ENCODE data around the gene PPM1J.
"Not testable (repeated sequence)": the region's sequence is repeated elsewhere in the genome, so short reads cannot be mapped to it uniquely, and the experiment has no call there.

Gene PPM1J, protein sequence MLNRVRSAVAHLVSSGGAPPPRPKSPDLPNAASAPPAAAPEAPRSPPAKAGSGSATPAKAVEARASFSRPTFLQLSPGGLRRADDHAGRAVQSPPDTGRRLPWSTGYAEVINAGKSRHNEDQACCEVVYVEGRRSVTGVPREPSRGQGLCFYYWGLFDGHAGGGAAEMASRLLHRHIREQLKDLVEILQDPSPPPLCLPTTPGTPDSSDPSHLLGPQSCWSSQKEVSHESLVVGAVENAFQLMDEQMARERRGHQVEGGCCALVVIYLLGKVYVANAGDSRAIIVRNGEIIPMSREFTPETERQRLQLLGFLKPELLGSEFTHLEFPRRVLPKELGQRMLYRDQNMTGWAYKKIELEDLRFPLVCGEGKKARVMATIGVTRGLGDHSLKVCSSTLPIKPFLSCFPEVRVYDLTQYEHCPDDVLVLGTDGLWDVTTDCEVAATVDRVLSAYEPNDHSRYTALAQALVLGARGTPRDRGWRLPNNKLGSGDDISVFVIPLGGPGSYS

DNA sequence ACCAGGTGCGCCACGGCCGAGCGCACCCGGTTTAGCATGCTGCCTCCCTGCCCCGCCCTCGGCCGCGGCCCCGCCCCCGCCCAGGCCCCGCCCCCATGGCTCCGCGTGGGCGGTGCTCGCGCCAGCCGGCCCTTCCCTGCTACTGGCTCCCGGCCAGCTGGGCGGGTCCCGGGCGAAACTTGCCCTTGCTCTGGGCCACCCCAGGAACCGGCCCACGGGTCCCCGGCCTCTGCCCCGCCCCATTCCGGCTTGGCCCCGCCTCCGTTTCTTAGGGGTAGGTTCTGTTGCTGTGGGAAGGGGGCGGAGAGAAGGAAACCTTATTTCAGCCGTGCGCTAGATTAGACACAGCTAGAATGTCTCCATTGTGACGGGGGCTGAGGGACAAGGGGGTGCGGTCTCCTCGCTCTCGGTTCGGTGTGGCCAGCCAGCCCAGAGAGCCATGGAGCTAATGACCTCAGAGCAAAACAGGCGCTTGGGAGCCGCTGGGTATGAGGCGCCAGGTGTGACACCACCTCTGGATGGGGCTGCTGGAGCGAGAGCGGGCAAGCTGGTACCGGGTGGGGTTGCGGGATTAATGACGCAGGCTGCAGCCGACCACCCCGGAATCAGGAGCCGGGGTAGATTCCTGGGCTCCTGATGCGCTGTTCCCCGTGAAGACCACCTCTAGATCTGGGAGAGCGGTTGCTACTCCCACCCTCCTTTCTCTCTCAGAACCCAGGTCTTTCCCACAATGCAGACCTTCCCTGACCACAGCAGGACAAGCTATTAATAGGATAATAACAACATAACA, at the start of gene PPM1J:
TSS of gene PPM1J (minus strand) at position 69 of the 790 bp plus-strand sequence. CDS start at position 38, 31 bp downstream.
- peak; percentile 67 to 75 for DNase-seq

GRCh38 chr1:112762541-112763500, 47.7 kb upstream of the PPM1J start:
- no peak for DNase-seq

- DNase-seq = no peak
These were observed 46.8 kb upstream of the PPM1J start for GRCh38 chr1:112761714-112762480.

- no peak for DNase-seq
These were observed 44.1 kb upstream of the PPM1J start for GRCh38 chr1:112759228-112759627.

GRCh38 chr1:112754116-112754628, 39.0 kb upstream of the PPM1J start:
- no peak for DNase-seq

DNA sequence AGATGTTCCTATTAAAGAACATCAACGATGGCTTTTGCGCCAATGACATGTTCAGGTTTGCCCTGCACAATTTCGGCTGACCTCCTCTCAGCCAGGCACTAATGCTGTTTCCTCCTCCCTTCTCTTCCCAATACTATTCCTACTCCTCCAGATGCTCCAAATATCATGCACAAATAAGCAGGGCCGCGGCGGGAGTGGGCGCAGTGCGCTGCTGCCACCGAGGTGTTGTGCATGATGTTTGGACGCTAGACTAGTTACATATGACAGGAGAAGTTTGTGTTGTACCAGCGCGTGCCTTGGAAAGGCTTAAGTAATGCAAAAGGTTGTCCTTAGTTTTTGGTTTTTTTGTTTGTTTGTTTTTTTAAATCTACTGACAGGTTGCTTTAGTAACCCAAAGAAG, 33.3 kb upstream of the PPM1J start:
- DNase-seq = no peak

GRCh38 chr1:112744009-112744578, 29.0 kb upstream of the PPM1J start:
- DNase-seq = no peak

DNA sequence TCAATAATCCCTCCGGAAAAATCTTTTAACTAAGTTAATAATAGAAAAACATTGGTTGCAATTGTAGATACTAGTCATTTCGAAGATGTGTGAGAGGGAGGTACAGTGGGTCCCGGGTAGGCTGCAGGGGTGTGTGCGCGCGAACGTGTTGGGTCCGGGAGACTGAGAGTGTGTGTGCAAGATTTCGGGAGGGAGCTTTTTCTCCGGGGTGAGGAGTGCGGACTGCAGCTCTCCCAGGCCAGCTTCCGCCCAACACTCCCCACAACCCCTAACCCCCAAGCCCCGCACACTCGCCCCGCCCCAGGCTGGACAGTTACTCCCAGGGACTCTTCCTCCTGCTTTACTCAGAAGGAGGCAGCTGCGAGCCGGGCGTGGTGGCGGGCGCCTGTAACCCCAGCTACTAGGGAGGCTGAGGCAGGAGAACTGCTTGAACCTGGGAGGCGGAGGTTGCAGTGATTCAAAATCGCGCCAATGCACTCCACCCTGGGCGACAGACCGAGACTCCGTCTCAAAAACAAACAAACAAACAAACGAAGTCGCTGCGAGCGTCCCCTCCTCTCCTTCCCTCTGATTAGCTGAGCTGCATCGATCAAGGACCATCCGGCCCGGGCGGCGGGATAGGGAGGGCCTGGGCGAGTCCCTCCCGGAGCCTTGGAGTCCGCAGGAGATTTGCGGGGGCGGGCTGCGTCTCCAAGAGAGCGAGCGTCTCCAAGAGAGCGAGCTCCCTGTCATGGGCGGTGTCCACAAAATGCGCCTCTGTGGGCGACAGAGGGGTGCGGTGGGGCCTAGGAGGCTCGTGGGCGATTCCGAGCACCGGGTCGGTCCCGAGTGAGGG, 28.3 kb upstream of the PPM1J start:
- DNase-seq = no peak

- no peak for DNase-seq
These were observed 22.4 kb upstream of the PPM1J start for GRCh38 chr1:112737573-112737972.

DNA sequence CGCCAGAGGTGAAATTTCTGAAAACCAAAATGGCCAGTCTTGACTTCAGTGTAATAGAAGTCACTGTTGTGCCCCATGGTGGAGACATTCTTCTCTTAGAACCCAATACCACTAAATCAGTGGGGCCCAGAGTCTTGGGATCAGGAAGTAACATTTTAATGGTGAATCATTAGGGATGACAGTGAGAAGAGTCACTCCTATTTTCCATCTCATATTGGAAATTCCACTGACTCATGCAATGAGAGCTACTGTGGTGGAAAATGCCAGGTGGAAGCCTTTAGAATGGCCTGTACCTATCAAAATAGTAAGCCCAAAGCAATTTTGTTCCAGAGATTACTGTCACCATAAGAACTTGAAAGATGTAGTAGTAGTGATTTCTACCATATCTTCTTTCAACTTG, 20.6 kb upstream of the PPM1J start:
- DNase-seq = no peak

- DNase-seq = no peak
These were observed 16.3 kb upstream of the PPM1J start for GRCh38 chr1:112731451-112731850.

DNA sequence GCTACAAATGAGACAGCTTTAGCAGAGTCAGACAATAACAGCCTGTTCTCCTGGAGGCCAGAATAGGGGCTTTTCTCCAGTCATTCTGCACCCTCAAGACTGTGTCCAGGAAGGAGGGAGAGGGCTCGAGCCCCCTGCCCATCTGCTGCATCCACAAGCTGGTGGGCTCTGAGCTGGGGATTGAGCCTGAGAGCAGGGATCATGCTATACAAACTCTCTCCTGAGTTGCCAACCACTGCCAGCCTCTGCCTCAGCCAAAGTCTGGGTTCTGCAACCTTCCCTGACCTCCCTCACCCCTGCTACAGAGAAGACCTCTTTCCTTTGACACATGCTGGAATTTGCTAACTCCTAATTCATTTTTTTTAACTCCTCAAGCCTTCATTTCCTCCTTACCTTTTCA, 14.8 kb upstream of the PPM1J start:
- DNase-seq = no peak

DNA sequence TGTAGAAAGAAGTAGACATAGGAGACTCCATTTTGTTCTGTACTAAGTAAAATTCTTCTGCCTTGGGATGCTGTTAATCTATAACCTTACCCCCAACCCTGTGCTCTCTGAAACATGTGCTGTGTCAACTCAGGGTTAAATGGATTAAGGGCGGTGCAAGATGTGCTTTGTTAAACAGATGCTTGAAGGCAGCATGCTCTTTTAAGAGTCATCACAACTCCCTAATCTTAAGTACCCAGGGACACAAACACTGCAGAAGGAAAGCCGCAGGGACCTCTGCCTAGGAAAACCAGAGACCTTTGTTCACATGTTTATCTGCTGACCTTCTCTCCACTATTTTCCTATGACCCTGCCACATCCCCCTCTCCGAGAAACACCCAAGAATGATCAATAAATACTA, 13.9 kb upstream of the PPM1J start:
- DNase-seq = not testable (repeated sequence)

DNA sequence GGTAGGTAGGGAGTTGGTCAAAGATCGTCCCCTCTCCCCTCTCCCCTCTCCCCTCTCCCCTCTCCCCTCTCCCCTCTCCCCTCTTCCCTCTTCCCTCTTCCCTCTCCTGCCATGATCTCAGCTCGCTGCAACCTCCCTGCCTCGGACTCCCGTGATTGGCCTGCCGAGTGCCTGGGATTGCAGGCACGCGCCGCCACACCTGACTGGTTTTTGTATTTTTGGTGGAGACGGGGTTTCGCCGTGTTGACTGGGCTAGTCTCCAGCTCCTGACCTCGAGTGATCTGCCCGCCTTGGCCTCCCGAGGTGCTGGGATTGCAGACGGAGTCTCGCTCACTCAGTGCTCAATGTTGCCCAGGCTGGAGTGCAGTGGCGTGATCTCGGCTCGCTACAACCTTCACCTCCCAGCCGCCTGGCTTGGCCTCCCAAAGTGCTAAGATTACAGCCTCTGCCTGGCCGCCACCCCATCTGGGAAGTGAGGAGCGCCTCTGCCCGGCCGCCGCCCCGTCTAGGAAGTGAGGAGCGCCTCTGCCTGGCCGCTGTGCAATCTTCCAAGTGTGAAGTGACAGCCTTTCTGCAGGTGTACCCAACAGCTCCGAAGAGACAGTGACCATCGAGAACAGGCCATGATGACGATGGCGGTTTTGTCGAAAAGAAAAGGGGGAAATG, 13.3 kb upstream of the PPM1J start:
- not testable (repeated sequence) for DNase-seq

GRCh38 chr1:112727716-112728115, 12.6 kb upstream of the PPM1J start:
- no peak for DNase-seq

- not testable (repeated sequence) for DNase-seq
These were observed 9.1 kb upstream of the PPM1J start for GRCh38 chr1:112724240-112724639.

DNA sequence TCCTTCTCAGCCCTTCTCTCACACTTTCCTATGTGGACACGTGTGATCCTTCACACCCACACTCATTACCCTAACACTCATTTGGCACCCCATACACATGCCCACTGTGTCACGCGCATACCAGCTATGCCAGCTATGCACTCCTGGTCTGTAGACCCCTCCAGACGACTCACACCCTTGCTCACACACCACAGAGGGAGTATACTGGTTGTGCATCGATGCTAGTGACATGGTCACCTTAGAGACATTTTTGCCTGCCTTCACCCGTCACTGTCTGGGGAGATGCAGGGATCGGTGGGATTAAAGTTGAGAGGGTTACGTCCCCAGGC, 8.3 kb upstream of the PPM1J start:
- DNase-seq = no peak

DNA sequence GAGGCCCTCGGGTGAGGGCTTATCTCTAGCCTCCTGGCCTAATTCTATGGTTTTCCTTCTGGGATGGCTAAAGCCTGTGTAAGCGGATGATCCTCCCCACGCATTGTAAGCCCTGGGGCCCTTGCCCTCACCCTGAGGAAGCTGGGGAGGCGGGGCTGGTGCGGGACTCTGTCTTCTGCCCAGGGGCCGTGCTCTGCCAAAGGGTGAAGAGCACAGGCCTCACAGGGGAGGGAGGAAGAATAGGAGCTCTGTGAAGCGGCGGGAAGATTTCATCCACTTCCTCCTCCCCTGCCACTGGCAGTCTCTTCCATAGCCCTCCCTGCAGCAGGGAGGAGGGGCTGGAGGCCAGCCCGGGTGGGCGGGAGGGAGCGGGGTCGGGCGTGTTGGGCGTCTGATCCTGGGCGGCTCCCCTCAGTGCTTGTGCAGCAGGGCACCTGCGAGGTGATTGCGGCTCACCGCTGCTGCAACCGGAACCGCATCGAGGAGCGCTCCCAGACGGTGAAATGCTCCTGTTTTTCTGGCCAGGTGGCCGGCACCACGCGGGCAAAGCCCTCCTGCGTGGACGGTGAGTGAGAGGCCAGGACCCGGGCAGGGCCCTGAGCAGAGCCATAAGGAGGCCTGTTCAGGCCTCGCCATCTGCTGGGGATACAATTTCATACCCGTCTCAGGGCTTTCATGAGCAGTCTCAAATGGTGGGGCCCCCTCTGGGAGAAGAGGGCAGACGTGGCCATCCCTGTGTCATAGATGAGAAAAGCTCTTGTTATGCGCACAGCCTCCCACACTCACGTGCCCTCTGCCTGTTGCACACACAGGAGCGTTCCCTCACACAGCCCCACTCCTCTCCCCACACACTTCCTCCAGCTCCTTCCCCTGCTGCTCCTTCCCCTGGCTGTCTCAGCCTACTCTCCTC, 7.7 kb upstream of the PPM1J start:
- DNase-seq = peak; percentile 33

Measured in AML-193 (cell line).